Measurements from ENCODE around the gene HDGFL2. TPM values are rescaled to one million over a fixed set of nuclear protein-coding genes. Genes with fewer than 3 reads are reported as not detected.
A peak's percentile ranks its signal among the peaks of the same experiment; 100 is the strongest.

HDGFL2 gene
- total RNA-seq, 1 experiment from 2014 or later: 68.4 TPM

GRCh38 chr19:4505570-4506448 lies 33.7 kb downstream of the HDGFL2 start:
- no peak for DNase-seq (ENCODE audit: low read depth)
- in situ Hi-C loops (cut with HindIII; ENCODE audit: low pct_unique_long_range_greater_than_20kb, low sequenced_read_pairs): no loop called here

GRCh38 chr19:4506449-4507149 lies 34.5 kb downstream of the HDGFL2 start:
- peak; percentile 30 for DNase-seq (ENCODE audit: low read depth)
- in situ Hi-C loops (cut with HindIII; ENCODE audit: low pct_unique_long_range_greater_than_20kb, low sequenced_read_pairs): no loop called here

- DNase-seq (ENCODE audit: low read depth): no peak
- in situ Hi-C loops (cut with HindIII; ENCODE audit: low pct_unique_long_range_greater_than_20kb, low sequenced_read_pairs): no loop called here
These were observed 35.0 kb downstream of the HDGFL2 start for GRCh38 chr19:4507150-4507452.

GRCh38 chr19:4507804-4508203 lies 35.7 kb downstream of the HDGFL2 start:
- no peak for DNase-seq (ENCODE audit: low read depth)
- in situ Hi-C loops (cut with HindIII; ENCODE audit: low pct_unique_long_range_greater_than_20kb, low sequenced_read_pairs): no loop called here

- no peak for DNase-seq (ENCODE audit: low read depth)
- in situ Hi-C loops (cut with HindIII; ENCODE audit: low pct_unique_long_range_greater_than_20kb, low sequenced_read_pairs): no loop called here
These were observed 36.6 kb downstream of the HDGFL2 start for GRCh38 chr19:4508698-4509097.

- in situ Hi-C loops (cut with HindIII; ENCODE audit: low pct_unique_long_range_greater_than_20kb, low sequenced_read_pairs): no loop called here
- no peak for DNase-seq (ENCODE audit: low read depth)
These were observed 38.5 kb downstream of the HDGFL2 start for GRCh38 chr19:4510435-4511255.

- in situ Hi-C loops (cut with HindIII; ENCODE audit: low pct_unique_long_range_greater_than_20kb, low sequenced_read_pairs): no loop called here
- DNase-seq (ENCODE audit: low read depth): no peak
These were observed 39.4 kb downstream of the HDGFL2 start for GRCh38 chr19:4511300-4512054.

- in situ Hi-C loops (cut with HindIII; ENCODE audit: low pct_unique_long_range_greater_than_20kb, low sequenced_read_pairs): no loop called here
- DNase-seq (ENCODE audit: low read depth): no peak
These were observed 40.0 kb downstream of the HDGFL2 start for GRCh38 chr19:4512070-4512469.

- DNase-seq (ENCODE audit: low read depth): no peak
- in situ Hi-C loops (cut with HindIII; ENCODE audit: low pct_unique_long_range_greater_than_20kb, low sequenced_read_pairs): no loop called here
These were observed 41.2 kb downstream of the HDGFL2 start for GRCh38 chr19:4513248-4513647.

- in situ Hi-C loops (cut with HindIII; ENCODE audit: low pct_unique_long_range_greater_than_20kb, low sequenced_read_pairs): no loop called here
- DNase-seq (ENCODE audit: low read depth): no peak
These were observed 43.6 kb downstream of the HDGFL2 start for GRCh38 chr19:4515732-4516131.

GRCh38 chr19:4516199-4516938 lies 44.3 kb downstream of the HDGFL2 start:
- no peak for DNase-seq (ENCODE audit: low read depth)
- in situ Hi-C loops (cut with HindIII; ENCODE audit: low pct_unique_long_range_greater_than_20kb, low sequenced_read_pairs): no loop called here

- in situ Hi-C loops (cut with HindIII; ENCODE audit: low pct_unique_long_range_greater_than_20kb, low sequenced_read_pairs): no loop called here
- DNase-seq (ENCODE audit: low read depth): no peak
These were observed 44.8 kb downstream of the HDGFL2 start for GRCh38 chr19:4516939-4517300.

GRCh38 chr19:4517451-4518057 lies 45.5 kb downstream of the HDGFL2 start:
- no peak for DNase-seq (ENCODE audit: low read depth)
- in situ Hi-C loops (cut with HindIII; ENCODE audit: low pct_unique_long_range_greater_than_20kb, low sequenced_read_pairs): no loop called here

- in situ Hi-C loops (cut with HindIII; ENCODE audit: low pct_unique_long_range_greater_than_20kb, low sequenced_read_pairs): no loop called here
- no peak for DNase-seq (ENCODE audit: low read depth)
These were observed 46.5 kb downstream of the HDGFL2 start, which contains the start of gene PLIN4 for GRCh38 chr19:4518345-4519171. Gene PLIN4 (minus strand): TSS chr19:4518486. CDS start chr19:4518272, 214 bp downstream.

GRCh38 chr19:4519172-4519496 lies 47.0 kb downstream of the HDGFL2 start:
- no peak for DNase-seq (ENCODE audit: low read depth)
- in situ Hi-C loops (cut with HindIII; ENCODE audit: low pct_unique_long_range_greater_than_20kb, low sequenced_read_pairs): no loop called here

GRCh38 chr19:4519521-4520277 lies 47.6 kb downstream of the HDGFL2 start:
- DNase-seq (ENCODE audit: low read depth): no peak
- in situ Hi-C loops (cut with HindIII; ENCODE audit: low pct_unique_long_range_greater_than_20kb, low sequenced_read_pairs): no loop called here

All from Caki2 (cell line).